ENCODE data around the gene SERPINB3.

GRCh38 chr18:63702660-63703059, 41.0 kb upstream of the SERPINB3 start, which contains the start of gene SERPINB11:
- TF ChIP-seq EZH2 (IDR thresholded peaks at IDR 0.05; ENCODE audit: borderline replicate concordance, low read length) (no peak), CTCF (IDR thresholded peaks at IDR 0.05; ENCODE audit: low read length) (no peak)

All from OCI-LY1 (cell line).